OCI-LY3 (cell line): ENCODE measurements around the gene NRP1.

Experiments used
- H2AFZ ChIP-seq: fragments of 200-600, 300-600 bp; shearing (Covaris generic); 2 replicates; pipeline ENCODE4 v1.6.0; 2014; ENCODE audit warnings: antibody characterized with exemption, low read depth, low read length
- H3K27ac ChIP-seq: fragments of 200-600, 300-600 bp; sonication (generic); 2 replicates; pipeline ENCODE4 v1.5.1; 2014; ENCODE audit warnings: mild to moderate bottlenecking, low read length, moderate library complexity, mixed read lengths
- H3K27me3 ChIP-seq: fragments of 200-600, 300-600 bp; sonication (generic); 2 replicates; pipeline ENCODE4 v1.6.1; 2014; ENCODE audit warnings: low read depth, low read length, mixed read lengths
- H3K36me3 ChIP-seq: fragments of 200-600, 300-600 bp; sonication (generic); replicated peaks from 2 replicates; pipeline ENCODE3; 2014; ENCODE audit warnings: low read depth, low read length, mixed read lengths
- H3K4me1 ChIP-seq: fragments of 300-600, 200-600 bp; sonication (generic); 2 replicates; pipeline ENCODE4 v1.6.1; 2014; ENCODE audit warnings: low read length, mixed read lengths
- H3K4me2 ChIP-seq: fragments of 200-600, 300-600 bp; sonication (generic); 2 replicates; pipeline ENCODE4 v1.6.1; 2014; ENCODE audit warnings: low read length, mixed read lengths
- H3K4me3 ChIP-seq: fragments of 300-600, 200-600 bp; sonication (generic); 2 replicates; pipeline ENCODE4 v1.5.1; 2014; ENCODE audit warnings: antibody characterized with exemption, mild to moderate bottlenecking, low read length, moderate library complexity
- H3K79me2 ChIP-seq: fragments of 300-600, 200-600 bp; shearing (Covaris generic); 2 replicates; pipeline ENCODE4 v1.6.1; 2014; ENCODE audit warnings: mild to moderate bottlenecking, low read length, mixed read lengths
- H3K9ac ChIP-seq: fragments of 300-600, 200-600 bp; shearing (Covaris generic); 2 replicates; pipeline ENCODE4 v1.6.0; 2014; ENCODE audit warnings: mild to moderate bottlenecking, low read length, moderate library complexity
- H3K9me3 ChIP-seq: fragments of 200-600, 300-600 bp; shearing (Covaris generic); 2 replicates; pipeline ENCODE4 v1.6.1; 2014; ENCODE audit warnings: low read length, mixed read lengths; ENCODE audit not compliant: insufficient read depth
- H4K20me1 ChIP-seq: fragments of 200-600, 300-600 bp; sonication (generic); 2 replicates; pipeline ENCODE4 v1.6.1; 2016; ENCODE audit warnings: low read length, mixed read lengths; ENCODE audit not compliant: insufficient read depth
- CTCF ChIP-seq: fragments of 200-600, 300-600 bp; sonication (generic); IDR thresholded peaks from 2 replicates; pipeline ENCODE4 v1.5.1; 2014; ENCODE audit warnings: antibody characterized with exemption, low read length, low read depth
- EZH2phosphoT487 ChIP-seq: fragments of 200-600 bp; shearing (Covaris generic); IDR thresholded peaks from 2 replicates; pipeline ENCODE4 v1.6.1; 2018; ENCODE audit warnings: antibody characterized with exemption, mixed run types, low read depth

The NRP1 gene

GRCh38 chr10:33176688-33177087 is 157.8 kb downstream of the NRP1 start:
- Histone ChIP-seq H3K4me2 (no peak overlapping the region), H3K36me3 (no peaks in the 10 kb centered on the region), H3K4me3 (no peak overlapping the region), H2AFZ (no peak overlapping the region), H3K9ac (no peak overlapping the region), H3K9me3 (no peaks in the 10 kb centered on the region), H3K27me3 (0 out of 2 replicates have a peak, but pooled peaks cover 3% of the 10 kb centered on the region), H4K20me1 (no peaks in the 10 kb centered on the region), H3K27ac (no peak overlapping the region), H3K4me1 (no peaks in the 10 kb centered on the region), H3K79me2 (no peaks in the 10 kb centered on the region)
- no peak for TF ChIP-seq CTCF
- TF ChIP-seq EZH2phosphoT487: no peak

- Histone ChIP-seq H2AFZ (no peak overlapping the region), H3K4me3 (no peak overlapping the region), H3K9me3 (no peaks in the 10 kb centered on the region), H3K4me2 (no peak overlapping the region), H3K9ac (no peak overlapping the region), H3K27me3 (0 out of 2 replicates have a peak, but pooled peaks cover 3% of the 10 kb centered on the region), H3K79me2 (no peaks in the 10 kb centered on the region), H3K27ac (no peak overlapping the region), H3K4me1 (no peaks in the 10 kb centered on the region), H3K36me3 (no peaks in the 10 kb centered on the region), H4K20me1 (no peaks in the 10 kb centered on the region)
- TF ChIP-seq CTCF (no peak), EZH2phosphoT487 (no peak)
Measured at GRCh38 chr10:33174674-33175434, 159.6 kb downstream of the NRP1 start.

- H3K9ac ChIP-seq: no peak overlapping the region
- no peaks in the 10 kb centered on the region for H3K4me1 ChIP-seq
- H4K20me1 ChIP-seq: no peaks in the 10 kb centered on the region
- no peaks in the 10 kb centered on the region for H3K79me2 ChIP-seq
- H3K27me3 ChIP-seq: no peaks in the 10 kb centered on the region
- H3K4me2 ChIP-seq: no peak overlapping the region
- H3K9me3 ChIP-seq: no peaks in the 10 kb centered on the region
- H2AFZ ChIP-seq: no peak overlapping the region
- H3K4me3 ChIP-seq: no peak overlapping the region
- no peaks in the 10 kb centered on the region for H3K36me3 ChIP-seq
- H3K27ac ChIP-seq: no peak overlapping the region
- TF ChIP-seq CTCF (no peak), EZH2phosphoT487 (no peak)
Measured at GRCh38 chr10:33165911-33166310, 168.6 kb downstream of the NRP1 start.

GRCh38 chr10:33164060-33164709 is 170.3 kb downstream of the NRP1 start:
- Histone ChIP-seq H3K4me2 (no peak overlapping the region), H3K27me3 (no peaks in the 10 kb centered on the region), H3K4me3 (no peak overlapping the region), H3K27ac (no peak overlapping the region), H4K20me1 (no peaks in the 10 kb centered on the region), H2AFZ (no peak overlapping the region), H3K36me3 (no peaks in the 10 kb centered on the region), H3K9me3 (no peaks in the 10 kb centered on the region), H3K79me2 (no peaks in the 10 kb centered on the region), H3K9ac (no peak overlapping the region), H3K4me1 (no peaks in the 10 kb centered on the region)
- TF ChIP-seq CTCF: no peak
- TF ChIP-seq EZH2phosphoT487: no peak
